ENCODE results near the gene TPSB2.
A peak's percentile ranks its signal among the peaks of the same experiment; 100 is the strongest.

DNA sequence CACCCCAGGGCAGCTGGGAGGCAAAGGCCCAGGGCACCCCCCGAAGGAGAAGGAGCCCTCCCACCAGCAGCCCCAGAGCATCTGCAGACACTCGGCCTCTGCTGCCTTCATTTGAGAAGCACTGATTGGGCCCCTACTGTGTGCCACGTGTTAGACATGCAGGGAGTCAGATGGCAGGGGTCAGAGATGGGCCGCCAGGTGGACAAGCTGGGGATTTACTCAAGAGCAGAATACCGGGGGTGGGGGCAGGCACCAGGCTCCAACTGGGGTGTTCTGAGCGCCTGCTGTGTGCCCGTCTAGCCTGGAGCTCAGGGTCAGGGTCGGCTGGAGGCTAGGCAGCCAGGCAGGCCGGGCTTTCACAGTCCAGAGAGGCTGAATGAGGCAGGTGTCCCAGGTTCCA is 23.7 kb downstream of the TPSB2 start:
- TF ChIP-seq POLR2A (IDR thresholded peaks at IDR 0.05; ENCODE audit: borderline replicate concordance, extremely low read depth, insufficient read depth, insufficient read length), result no peak
- no peak for TF ChIP-seq CEBPB (IDR thresholded peaks at IDR 0.05; ENCODE audit: low read depth)
- TF ChIP-seq SP1 (IDR thresholded peaks at IDR 0.05; ENCODE audit: low read depth), result no peak
- no peak for TF ChIP-seq EZH2 (IDR thresholded peaks at IDR 0.05)
- TF ChIP-seq CTCF (IDR thresholded peaks at IDR 0.05 in 2 of 3, conservative IDR thresholded peaks at IDR 0.05 in 1 of 3; ENCODE audit: borderline replicate concordance in 1 of 3, insufficient read depth in 1 of 3, low read depth in 2 of 3, low read length in 2 of 3), result peak in 2 of 3 experiments; percentile 15 to 30; a peak in 1 of 6 replicates
- no peak for TF ChIP-seq TCF7L2 (IDR thresholded peaks at IDR 0.05; ENCODE audit: borderline replicate concordance, extremely low read depth, insufficient read depth, insufficient read length)
- TF ChIP-seq MAX (IDR thresholded peaks at IDR 0.05), result no peak
- no peak for TF ChIP-seq JUND (IDR thresholded peaks at IDR 0.05)
- no peak for TF ChIP-seq RAD21 (IDR thresholded peaks at IDR 0.05; ENCODE audit: low read depth)
- TF ChIP-seq, protein P1, sequence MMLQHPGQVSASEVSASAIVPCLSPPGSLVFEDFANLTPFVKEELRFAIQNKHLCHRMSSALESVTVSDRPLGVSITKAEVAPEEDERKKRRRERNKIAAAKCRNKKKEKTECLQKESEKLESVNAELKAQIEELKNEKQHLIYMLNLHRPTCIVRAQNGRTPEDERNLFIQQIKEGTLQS (IDR thresholded peaks at IDR 0.05), result no peak
- TF ChIP-seq ZFX (IDR thresholded peaks at IDR 0.05), result no peak
- TF ChIP-seq EGR1 (IDR thresholded peaks at IDR 0.05; ENCODE audit: low read depth), result no peak
- no peak for TF ChIP-seq POLR2AphosphoS5 (IDR thresholded peaks at IDR 0.05; ENCODE audit: low read depth, low read length)
- TF ChIP-seq, protein P2, sequence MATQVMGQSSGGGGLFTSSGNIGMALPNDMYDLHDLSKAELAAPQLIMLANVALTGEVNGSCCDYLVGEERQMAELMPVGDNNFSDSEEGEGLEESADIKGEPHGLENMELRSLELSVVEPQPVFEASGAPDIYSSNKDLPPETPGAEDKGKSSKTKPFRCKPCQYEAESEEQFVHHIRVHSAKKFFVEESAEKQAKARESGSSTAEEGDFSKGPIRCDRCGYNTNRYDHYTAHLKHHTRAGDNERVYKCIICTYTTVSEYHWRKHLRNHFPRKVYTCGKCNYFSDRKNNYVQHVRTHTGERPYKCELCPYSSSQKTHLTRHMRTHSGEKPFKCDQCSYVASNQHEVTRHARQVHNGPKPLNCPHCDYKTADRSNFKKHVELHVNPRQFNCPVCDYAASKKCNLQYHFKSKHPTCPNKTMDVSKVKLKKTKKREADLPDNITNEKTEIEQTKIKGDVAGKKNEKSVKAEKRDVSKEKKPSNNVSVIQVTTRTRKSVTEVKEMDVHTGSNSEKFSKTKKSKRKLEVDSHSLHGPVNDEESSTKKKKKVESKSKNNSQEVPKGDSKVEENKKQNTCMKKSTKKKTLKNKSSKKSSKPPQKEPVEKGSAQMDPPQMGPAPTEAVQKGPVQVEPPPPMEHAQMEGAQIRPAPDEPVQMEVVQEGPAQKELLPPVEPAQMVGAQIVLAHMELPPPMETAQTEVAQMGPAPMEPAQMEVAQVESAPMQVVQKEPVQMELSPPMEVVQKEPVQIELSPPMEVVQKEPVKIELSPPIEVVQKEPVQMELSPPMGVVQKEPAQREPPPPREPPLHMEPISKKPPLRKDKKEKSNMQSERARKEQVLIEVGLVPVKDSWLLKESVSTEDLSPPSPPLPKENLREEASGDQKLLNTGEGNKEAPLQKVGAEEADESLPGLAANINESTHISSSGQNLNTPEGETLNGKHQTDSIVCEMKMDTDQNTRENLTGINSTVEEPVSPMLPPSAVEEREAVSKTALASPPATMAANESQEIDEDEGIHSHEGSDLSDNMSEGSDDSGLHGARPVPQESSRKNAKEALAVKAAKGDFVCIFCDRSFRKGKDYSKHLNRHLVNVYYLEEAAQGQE (IDR thresholded peaks at IDR 0.05; ENCODE audit: low read depth), result no peak
